Right hindlimb (tissue), 1 donor: ENCODE measurements around the gene MVD.

Experiments
- DNase-seq: peaks from one replicate; pipeline ENCODE4 v3.0.0-alpha.2; 2018

The MVD gene

DNA sequence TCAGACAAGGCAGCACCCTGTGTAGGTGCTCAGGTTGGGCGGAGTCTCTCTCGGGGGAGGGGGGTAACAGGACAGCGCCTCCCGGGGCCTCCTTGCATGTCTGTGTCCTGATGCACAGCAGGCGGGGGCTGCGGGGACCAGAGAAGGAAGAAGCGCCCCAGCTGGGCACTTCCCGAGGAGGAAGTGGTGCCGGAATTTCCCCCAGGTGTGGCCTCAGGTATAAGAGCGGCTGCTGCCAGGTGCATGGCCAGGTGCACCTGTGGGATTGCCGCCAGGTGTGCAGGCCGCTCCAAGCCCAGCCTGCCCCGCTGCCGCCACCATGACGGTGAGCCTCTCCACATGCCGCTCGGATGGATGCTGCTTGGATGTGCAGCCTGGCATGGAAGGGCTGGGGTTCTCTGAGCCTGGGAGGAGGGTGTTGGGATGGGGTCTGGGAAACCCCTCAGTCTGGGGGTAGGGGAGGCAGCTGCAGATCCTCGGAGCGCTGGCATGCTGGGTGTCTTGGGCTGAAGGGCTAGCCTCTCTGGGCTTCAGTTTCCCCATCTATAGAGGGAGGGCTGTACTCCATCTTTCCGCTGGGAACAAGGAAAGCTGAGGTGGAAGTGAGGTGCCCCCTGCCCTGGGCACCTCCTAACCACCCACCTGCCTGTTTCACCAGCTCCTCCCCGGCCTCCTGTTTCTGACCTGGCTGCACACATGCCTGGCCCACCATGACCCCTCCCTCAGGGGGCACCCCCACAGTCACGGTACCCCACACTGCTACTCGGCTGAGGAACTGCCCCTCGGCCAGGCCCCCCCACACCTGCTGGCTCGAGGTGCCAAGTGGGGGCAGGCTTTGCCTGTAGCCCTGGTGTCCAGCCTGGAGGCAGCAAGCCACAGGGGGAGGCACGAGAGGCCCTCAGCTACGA is 24.3 kb downstream of the MVD start, which contains the start of gene IL17C:
Gene IL17C (plus strand): TSS at position 250 of the 908 bp plus-strand sequence. CDS start 70 bp downstream, at position 320.
- no peak for DNase-seq

DNA sequence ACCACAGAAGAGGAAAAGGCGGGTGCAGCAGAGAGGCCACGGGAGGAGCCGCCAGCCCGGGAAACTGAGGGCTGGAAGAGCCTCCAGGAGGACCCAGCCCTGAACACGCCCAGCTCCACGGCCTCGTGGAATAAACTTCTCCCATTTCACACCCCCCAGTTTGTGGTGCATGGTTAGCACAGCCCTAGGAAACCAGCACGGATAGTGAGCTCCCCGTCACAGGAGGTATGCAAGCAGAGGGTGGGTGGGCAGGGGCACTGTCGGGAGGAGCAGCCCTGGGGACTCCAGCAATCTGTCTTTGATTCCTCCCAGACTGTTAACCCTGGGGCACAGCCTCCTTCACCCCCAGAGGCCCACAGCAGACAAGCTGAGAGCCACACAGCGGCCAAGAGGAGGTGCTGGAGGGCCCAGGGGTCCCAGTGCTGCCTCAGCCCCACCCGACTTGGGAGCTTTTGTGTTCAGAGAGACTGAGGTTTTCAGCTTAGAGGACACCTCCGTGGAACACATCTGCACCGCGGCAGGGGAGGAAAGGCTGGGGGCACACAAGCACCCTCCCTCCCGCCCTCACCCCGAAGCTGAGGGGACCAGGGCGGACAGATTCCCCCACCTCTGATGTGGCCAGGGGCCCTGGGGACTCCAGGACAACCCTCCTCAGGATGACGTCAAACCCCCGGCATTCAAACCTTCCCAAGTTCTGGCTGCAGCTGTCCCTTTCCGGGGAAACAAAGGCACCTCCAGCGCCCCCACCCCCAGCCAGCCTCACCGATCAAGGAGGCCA is 26.2 kb downstream of the MVD start:
- DNase-seq, result no peak

DNA sequence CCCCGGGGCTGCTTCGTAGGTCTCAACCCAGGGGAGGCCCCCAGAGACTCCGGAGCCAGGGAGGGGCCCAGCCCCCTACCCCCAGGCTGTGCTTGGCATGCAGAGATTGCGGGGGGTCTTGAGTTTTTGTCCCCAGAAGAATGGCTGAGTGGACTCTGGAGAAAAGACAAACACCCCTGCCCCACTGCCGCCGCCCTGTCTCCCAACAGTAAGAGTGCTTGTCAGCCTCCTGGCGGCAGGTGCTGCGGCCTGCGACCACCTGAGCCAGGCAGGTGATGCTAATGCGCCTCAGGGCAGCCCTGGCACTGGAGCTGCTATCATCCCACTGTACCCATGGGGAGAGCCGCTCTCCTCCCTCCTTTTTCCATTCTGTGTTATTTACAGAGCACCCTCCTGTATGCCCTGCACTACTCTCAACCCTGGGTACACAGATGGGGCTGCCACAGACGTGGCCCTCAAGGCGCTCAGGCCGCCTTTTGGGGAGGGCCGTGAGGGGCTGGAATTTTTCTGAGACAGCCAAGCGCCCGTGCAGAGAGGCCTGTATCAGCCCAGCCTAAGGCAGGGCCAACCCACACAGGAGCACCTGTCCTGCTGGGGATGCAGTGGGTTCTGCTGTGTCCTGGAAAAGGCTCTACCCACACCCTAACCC is 27.1 kb downstream of the MVD start:
- DNase-seq, result no peak

DNA sequence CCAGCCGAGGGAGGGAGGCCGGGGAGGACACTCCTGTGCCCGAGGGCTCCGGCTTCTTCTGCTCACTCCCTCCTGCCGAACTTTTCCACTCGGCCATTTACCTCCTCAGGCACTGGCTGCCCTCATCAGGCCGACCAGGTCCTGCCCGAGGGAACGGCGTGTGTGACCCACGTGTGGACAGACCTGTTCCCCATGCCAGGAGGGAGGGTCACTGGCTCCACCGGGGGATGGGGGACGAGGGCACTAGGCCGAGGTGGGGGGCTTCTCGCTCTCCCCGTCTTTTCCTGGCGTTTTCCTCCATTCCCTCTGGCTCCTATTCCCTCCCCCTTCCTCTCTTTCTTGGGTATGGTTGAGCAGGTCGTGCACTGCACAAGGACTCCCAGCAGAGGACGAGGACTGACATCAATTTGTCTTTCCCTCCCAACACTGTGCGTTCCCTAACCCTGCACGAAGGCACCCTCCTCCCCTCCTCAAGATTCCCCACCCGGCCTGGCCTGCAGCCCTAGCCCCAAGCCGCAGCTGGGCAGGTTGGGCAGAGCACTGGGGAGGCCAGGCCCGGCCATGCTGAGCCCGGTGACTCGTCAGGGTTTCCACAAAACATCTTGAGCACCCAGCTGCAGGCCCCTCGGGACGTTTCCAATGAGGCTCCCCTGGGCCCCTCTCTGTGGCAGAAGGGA is 27.8 kb downstream of the MVD start:
- DNase-seq, result no peak

DNA sequence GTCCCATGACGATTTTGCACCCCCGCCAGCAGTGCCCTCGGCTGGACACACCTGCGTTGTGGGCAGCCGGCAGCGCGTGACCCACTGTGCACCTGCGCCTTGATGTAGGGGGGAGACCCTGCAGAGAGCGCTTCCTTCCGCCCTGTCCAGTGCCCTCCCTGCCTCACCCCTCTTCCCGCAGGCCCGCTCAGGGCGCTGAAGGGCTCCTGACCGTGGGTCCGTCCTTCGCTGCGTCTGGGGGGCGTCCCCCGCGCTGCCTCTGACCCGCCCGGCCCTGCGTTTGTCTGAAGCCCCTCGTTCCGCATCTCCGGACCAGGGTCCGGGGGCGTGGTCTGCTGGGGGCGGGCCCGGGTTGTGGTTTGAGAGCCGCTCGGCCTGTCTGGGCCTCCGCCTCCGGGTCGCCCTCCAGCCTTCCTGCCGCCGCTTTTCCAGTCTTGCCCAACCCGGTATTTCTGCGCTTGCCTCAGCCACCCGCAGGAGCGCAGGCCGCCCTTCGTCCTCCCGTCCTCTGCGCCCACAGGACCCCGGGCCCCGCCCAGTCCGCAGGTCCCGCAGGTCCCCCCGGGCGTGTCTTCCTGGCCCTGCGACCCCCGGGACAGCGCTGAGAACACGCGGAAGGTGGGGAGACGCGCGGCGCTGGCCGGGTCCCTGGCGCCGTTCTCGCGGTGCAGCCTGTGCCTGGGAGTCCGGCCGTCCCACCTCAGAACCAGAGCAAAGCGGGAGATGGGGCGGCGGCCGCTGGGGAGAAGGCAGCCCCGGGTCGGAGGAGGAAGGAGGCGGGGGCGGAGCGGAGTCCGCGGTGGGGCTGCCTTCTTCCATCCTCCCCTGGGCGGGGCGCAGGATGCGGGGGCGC is 28.5 kb downstream of the MVD start:
- no peak for DNase-seq

DNA sequence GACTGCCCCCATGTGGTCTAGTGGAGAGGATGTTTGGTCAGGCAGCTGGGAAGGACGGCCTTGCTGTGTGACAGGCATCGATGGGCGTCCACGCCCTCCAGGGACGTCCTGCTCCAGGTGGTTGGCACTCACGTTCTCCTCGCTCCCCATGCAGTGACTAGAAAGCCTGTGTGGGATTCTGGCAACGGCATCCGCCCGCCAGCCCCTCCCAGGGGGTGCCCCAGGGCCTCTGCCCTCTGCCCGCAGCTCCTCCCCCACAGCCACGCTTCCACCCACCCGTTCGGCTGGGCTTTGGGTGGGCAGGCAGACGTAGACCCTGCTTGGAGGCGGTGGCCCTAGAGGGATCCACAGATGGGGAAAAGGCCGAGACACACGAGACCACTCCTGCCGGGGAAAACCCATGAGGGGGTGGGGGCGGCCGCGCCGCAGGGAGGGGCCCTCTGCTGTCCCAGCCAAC is 29.2 kb downstream of the MVD start:
- no peak for DNase-seq

DNA sequence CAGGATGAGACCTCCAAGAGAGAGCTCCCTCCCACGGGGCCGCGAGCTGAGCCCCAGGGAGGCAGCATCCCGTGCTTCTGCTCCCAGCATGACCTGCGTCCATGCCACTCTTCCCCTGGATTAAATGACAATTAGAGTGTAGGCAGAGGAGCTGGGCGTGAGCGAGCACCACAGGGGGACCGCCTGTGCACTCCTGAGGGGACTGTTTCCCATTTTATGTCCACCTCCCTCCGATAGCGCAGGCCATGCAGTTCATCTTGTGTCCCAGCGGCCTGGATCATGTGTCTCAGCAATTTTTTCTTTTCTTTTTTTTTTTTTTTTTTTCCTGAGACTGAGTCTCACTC is 30.3 kb downstream of the MVD start:
- DNase-seq, result no peak

DNA sequence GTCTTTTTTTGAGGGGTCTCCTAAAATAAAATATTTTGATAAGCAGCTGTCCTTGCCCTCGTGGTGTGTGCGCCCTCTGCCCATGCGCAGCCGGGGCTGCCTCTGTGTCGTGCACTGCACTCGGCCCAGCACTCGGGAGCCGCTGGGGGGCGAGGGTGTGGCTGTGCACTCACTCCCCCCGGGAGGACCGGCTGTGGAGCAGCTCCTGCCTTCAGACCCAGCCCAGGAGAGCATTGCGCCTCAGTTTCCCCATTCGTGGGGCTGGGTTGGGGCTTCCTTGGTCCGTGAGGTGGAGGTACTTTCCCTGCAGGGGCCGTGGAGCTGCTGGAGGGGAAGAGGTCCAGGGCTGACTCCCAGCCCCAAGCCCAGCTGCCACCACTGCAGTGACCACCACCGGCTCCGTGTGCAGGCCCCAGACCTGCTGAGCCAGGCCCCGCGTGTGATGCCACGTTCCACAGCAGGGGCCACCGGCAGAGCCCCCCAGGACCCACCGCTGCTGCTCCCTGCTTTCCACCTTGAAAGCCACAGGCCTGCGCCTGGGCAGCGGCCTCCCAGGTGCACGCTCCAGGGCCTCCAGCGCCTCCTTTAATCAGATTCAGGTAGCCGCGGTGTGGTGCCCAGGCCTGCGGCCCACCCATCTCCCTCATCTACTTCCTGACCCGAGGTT is 30.8 kb downstream of the MVD start:
- no peak for DNase-seq

DNA sequence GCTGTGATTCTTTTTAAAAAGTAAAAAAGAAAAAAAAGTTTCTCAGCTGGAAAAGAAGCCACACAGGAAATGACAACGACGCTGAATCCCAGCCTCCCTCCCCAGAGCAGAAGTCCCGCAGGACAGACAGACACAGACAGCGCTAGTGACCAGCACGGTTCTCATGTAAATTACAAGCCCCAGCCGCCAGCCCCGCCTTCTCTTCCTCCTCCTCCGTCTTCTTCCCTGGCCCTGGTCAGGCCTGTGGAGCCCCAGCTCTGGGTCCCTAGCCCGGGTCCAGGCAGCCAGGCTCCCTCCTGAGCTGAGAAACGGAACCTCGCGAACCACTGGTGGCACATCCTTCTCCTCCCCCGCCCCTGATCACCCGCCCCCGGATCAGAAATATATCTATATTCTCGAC is 31.5 kb downstream of the MVD start:
- DNase-seq, result no peak

DNA sequence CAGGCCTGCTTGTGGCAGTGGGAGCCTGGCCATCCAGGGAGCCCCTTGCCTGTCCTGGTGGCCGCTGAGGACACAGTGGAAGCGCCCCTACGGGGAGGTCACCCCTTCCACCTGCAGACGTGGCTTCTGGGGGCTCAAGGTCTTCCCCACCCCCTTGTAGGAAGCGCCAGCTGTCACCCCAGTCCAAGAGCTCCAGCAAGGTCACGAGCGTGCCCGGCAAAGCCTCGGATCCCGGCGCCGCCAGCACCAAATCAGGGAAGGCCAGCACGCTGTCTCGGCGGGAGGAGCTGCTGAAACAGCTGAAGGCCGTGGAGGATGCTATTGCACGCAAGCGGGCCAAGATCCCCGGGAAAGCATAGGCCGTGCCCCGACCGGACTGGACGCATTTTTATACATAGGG is 31.9 kb downstream of the MVD start:
- no peak for DNase-seq

DNA sequence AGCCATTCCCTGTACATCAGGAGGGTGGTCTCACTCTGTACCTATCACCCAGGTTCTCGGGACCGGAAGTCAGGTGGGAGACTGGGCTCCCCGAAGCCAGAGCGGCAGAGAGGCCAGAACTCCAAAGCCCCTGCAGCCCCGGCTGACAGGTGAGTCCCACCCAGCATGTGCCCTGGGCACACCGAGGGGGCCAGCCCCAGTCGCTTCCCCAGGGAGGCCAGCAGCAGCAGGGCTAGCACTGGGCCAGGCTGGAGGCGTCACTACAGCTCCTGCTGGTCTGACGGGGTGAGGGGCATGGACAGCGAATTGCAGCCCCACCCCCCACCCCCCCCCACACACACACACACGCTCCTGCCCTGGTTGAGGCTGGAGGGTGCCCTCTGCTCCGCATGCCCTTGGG is 32.5 kb downstream of the MVD start:
- DNase-seq, result no peak

DNA sequence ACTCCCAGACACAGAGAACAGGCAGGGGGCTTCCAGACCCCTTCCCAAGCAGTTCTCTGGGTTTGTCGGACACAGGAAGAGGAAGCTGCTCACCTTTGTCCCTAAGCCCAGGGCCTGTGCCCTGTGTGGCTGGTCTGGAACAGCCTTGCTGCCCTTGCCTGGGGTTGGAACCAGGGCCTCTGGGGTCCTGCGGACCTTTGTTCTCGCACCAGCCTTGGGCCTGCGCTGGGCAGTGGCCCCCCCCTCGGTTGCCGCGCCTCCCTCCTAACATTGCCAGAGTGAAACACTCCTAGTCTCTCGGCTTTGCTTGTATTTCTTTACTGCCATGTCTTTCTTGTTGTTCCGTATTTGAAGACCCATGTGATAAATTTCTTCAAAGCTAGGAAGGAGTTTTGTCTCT is 33.1 kb downstream of the MVD start:
- DNase-seq, result no peak

DNA sequence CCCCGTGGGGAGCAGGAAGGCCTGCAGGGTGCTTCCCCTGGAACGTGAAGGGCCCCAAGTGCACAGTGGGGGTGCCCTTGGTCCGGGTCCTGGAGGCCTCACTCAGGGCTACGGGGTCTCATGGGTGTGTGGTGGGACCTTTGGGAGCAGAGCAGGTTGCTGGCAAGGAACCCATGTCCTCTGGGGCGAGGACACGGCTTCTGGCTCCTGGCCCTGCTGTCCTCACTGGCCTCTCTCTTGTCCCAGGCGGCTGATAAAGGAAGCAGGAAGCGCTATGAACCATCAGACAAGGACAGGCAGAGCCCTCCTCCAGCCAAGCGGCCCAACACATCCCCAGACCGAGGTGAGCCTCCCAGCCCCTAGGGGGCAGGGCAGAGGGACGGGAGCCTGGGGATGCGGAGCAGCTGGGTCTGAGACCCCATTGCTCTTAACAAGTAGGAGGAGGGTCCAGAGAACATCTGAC is 34.3 kb downstream of the MVD start:
- DNase-seq, result no peak

DNA sequence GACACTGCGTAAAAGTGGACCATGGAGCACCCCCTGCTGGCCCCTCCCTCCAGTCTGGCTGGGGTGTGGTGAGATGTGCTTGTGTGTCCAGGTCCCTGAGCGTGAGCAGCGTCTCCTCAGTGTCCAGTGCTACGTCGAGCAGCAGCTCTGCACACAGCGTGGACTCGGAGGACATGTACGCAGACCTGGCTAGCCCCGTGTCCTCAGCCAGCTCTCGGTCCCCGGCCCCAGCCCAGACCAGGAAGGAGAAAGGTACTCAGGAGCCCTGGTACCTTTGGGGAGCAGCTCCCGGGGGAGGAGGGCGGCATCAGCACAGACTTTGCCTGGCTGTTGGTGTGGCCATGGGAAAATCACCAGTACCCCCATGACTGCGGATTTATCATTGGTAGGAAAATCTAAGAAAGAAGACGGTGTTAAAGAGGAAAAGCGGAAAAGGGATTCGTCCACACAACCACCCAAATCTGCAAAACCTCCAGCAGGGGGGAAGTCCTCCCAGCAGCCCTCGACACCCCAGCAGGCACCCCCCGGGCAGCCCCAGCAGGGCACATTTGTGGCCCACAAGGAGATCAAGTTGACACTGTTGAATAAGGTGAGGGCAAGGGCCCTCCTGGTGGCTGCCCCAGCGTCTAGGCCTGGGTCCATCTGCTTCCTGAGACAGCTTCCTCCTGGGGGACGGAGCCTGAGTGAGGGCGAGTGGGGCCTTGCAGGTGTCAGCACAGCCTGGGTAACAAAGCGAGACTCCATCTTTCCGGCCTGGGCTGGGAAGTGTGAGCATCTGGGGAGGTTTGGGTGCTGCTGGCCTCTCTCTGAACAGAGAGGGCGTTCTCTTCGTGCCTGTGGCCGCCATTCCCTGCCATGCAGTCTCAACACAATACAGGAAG is 35.1 kb downstream of the MVD start:
- DNase-seq, result no peak

DNA sequence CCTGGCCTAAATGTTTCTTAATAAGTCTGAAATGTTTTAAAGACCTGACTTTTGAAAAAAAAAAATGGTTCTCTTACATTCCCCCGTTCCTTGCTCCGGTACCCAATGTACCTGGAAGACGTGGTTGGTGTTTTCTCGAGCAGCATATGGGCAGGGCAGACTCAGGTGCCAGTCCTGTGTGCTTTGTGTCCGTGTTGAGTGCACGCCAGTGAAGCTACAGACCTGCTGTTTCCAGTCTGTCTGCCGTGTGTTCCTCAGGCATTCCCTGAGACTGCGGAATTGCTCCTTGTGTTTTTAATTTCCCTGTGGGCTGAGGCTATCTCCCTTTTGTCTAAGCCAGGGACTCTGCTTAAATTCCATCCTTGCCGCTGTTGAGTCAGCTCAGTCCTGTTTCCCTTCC is 36.2 kb downstream of the MVD start:
- no peak for DNase-seq

DNA sequence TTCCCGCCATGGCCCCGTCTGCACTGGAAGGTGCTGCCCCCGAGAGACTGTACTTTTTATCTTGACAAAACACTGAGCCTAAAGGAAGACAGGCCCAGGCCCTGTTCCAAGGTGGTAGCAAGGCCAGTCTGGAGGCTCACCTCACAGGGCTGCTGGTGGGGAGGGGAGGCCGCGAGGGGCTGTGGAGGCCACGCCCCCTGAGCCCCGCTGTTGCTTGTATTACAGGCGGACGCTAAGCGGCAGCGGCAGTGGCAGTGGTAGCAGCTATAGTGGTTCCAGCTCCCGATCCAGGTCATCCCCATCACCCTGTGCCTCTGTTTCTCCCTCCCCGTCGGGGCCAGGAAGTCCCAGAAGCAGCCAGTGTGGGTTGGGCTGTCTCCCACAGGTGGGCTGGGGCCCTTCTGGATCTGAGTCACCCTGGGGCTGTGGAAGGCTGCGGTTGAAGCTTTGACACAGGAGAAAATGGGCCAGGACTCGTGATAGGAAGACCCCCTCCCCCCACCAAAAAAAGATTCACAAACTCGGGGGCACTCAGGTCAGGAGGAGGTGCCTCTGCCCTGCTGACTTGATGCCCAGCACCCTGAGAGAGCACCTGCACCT is 37.8 kb downstream of the MVD start:
- DNase-seq, result no peak

DNA sequence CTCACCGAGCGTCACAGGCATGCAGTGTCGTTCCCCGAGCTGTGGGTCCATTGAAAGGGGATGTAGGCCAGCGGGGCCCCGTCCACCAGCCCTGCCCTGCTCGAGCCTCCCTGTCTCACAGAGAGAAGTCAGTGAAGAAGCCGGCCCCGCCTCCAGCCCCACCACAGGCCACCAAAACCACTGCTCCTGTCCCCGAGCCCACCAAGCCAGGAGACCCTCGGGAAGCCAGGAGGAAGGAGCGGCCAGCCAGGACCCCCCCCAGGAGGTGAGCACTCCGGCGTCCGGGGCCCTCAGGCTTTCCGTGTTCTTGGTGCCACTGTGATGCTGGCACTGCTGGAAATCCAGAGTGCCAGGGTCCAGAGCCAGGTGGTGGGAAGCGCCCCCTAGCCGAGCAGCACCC is 38.4 kb downstream of the MVD start:
- DNase-seq, result no peak

DNA sequence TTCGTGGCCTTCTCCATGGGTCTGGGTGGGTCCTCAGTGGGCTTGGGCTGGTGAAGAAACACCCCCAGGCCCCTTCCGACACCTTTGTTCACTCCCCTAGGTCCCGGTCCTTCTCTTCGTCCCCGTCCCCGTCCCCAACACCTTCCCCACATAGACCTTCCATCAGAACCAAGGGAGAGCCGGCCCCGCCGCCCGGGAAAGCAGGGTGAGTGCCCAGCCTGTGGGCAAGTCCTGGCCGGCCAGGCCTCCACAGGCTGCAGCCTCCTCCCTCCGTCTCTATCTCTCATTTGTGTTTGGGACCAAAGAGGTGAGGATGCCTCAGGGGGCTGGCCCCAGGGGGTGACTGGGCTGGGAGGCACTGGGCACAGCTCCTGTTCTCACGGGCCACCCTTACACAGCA is 39.0 kb downstream of the MVD start:
- DNase-seq, result no peak

DNA sequence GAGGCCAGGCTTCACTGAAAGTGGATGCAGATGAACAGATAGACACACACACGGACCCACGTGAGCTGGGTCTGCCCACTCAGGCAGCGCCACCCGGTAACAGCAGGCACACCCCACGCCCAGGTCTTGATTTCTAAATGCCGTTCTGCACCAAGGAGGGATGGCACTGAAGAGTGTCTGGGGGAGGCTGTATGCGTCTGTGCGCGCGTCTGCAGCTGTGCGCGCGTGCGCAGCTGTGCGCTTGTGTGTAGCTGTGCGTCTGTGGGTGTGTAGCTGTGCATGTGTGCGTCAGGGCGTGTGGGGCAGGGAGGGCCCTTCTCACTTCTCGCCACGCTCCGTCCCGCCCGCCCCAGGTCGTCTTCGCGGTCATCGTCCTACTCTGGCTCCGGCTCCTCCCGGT is 40.0 kb downstream of the MVD start:
- no peak for DNase-seq

DNA sequence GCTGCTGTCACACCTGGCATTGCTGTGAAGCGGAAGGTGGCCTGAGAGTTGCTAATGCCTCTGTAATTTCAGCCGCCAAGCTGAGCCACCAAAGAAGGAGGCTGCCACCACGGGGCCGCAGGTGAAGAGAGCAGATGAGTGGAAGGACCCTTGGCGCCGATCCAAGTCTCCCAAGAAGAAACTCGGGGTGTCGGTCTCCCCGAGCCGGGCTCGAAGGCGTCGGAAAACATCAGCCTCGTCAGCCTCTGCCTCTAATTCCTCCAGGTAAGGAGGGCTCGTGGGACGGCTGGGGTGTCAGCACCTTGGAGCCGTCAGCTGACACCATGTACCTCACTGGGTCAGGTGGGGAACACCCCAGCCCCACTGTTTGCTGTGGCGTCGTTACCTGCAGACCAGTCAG is 40.8 kb downstream of the MVD start:
- no peak for DNase-seq
